Esophagus squamous epithelium (tissue), 4 donors: ENCODE measurements around the gene CUBN.

Experiments
- CTCF ChIP-seq, 6 experiments: fragments of 450-650 bp in 4 of 6; fragments of 200-600 bp in 2 of 6; sonication (generic) in 2 of 6; IDR thresholded peaks; one replicate each; pipeline ENCODE4 v1.5.1; 2016 to 2019; ENCODE audit warnings: antibody characterized with exemption in 6 of 6, mild to moderate bottlenecking in 4 of 6, moderate library complexity in 4 of 6
- POLR2A ChIP-seq, 4 donors: fragments of 450-650 bp; IDR thresholded peaks; one replicate each; pipeline ENCODE4 v1.6.1; 2017; ENCODE audit warnings: antibody characterized with exemption in 4 of 4, mild to moderate bottlenecking in 4 of 4, moderate library complexity in 3 of 4

DNA sequence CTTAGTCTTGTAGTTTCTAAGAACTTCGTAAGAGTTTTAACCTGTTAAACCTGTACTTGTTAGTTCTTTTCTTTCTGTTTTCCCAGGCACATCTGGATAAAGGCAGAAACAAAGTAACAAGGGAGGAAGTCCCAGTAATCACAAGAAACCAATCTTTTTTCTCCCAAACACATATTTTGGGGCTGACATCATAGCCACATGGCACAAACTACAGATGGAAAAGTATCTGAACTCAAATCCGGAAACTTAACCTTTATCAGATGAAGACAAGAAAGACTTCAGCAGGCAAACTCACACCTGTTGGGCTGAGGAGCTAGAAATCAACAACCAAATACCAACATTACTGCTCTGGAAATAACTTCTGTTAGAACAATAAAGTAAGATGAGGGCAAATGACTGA lies 67.1 kb downstream of the CUBN start:
- no peak for TF ChIP-seq CTCF (IDR thresholded peaks at IDR 0.05)
- TF ChIP-seq POLR2A (IDR thresholded peaks at IDR 0.05) = no peak
